Measurements from ENCODE around the gene TEX38.
A peak's percentile ranks its signal among the peaks of the same experiment; 100 is the strongest.
"Not testable (repeated sequence)": the region's sequence is repeated elsewhere in the genome, so short reads cannot be mapped to it uniquely, and the experiment has no call there.

TEX38 gene

GRCh38 chr1:46654698-46655097, 17.0 kb upstream of the TEX38 start:
- DNase-seq (ENCODE audit: low read depth in 2 of 3, low spot score in 2 of 3), result not testable (repeated sequence)

GRCh38 chr1:46655848-46656247, 15.8 kb upstream of the TEX38 start:
- no peak for DNase-seq (ENCODE audit: low read depth in 2 of 3, low spot score in 2 of 3)

GRCh38 chr1:46656643-46657042, 15.0 kb upstream of the TEX38 start:
- no peak for DNase-seq (ENCODE audit: low read depth in 2 of 3, low spot score in 2 of 3)

- DNase-seq (ENCODE audit: low read depth in 2 of 3, low spot score in 2 of 3), result no peak
Observed at GRCh38 chr1:46657775-46658174, 13.9 kb upstream of the TEX38 start.

GRCh38 chr1:46659307-46659870, 12.3 kb upstream of the TEX38 start:
- no peak for DNase-seq (ENCODE audit: low read depth in 2 of 3, low spot score in 2 of 3)

- DNase-seq (ENCODE audit: low read depth in 2 of 3, low spot score in 2 of 3), result not testable (repeated sequence)
Observed at GRCh38 chr1:46660116-46660515, 11.5 kb upstream of the TEX38 start.

- not testable (repeated sequence) for DNase-seq (ENCODE audit: low read depth in 2 of 3, low spot score in 2 of 3)
Observed at GRCh38 chr1:46662919-46663318, 8.7 kb upstream of the TEX38 start.

- DNase-seq (ENCODE audit: low read depth in 2 of 3, low spot score in 2 of 3), result no peak
Observed at GRCh38 chr1:46665983-46666382, 5.7 kb upstream of the TEX38 start.

GRCh38 chr1:46667782-46668760, 3.6 kb upstream of the TEX38 start, which contains the start of gene ATPAF1:
ATPAF1 (minus strand) TSS chr1:46668364; CDS start chr1:46668322, 42 bp downstream.
- DNase-seq (ENCODE audit: low read depth in 2 of 3, low spot score in 2 of 3), result peak; percentile 20 to 31 (median 27)

- DNase-seq (ENCODE audit: low read depth in 2 of 3, low spot score in 2 of 3), result no peak
Observed at GRCh38 chr1:46670134-46670533, 1.5 kb upstream of the TEX38 start.

GRCh38 chr1:46672696-46673095, 1.0 kb downstream of the TEX38 start:
- DNase-seq (ENCODE audit: low read depth in 2 of 3, low spot score in 2 of 3), result no peak

GRCh38 chr1:46673749-46674182, 2.1 kb downstream of the TEX38 start:
- no peak for DNase-seq (ENCODE audit: low read depth in 2 of 3, low spot score in 2 of 3)

GRCh38 chr1:46675549-46676314, 4.1 kb downstream of the TEX38 start:
- no peak for DNase-seq (ENCODE audit: low read depth in 2 of 3, low spot score in 2 of 3)

- DNase-seq (ENCODE audit: low read depth in 2 of 3, low spot score in 2 of 3), result no peak
Observed at GRCh38 chr1:46676531-46676930, 4.9 kb downstream of the TEX38 start.

- DNase-seq (ENCODE audit: low read depth in 2 of 3, low spot score in 2 of 3), result no peak
Observed at GRCh38 chr1:46677339-46677738, 5.7 kb downstream of the TEX38 start.

GRCh38 chr1:46679789-46680573, 8.3 kb downstream of the TEX38 start:
- DNase-seq (ENCODE audit: low read depth in 2 of 3, low spot score in 2 of 3), result no peak

- no peak for DNase-seq (ENCODE audit: low read depth in 2 of 3, low spot score in 2 of 3)
Observed at GRCh38 chr1:46681333-46682034, 9.8 kb downstream of the TEX38 start.

- DNase-seq (ENCODE audit: low read depth in 2 of 3, low spot score in 2 of 3), result no peak
Observed at GRCh38 chr1:46682064-46682463, 10.4 kb downstream of the TEX38 start.

GRCh38 chr1:46684670-46685069, 13.0 kb downstream of the TEX38 start:
- no peak for DNase-seq (ENCODE audit: low read depth in 2 of 3, low spot score in 2 of 3)

GRCh38 chr1:46686255-46686654, 14.6 kb downstream of the TEX38 start:
- DNase-seq (ENCODE audit: low read depth in 2 of 3, low spot score in 2 of 3), result no peak
